Mesenchymal stem cell (in vitro differentiated cells and primary cell): ENCODE results near the gene POGLUT2.

Source experiments
- DNase-seq: peaks from one replicate; pipeline ENCODE4 v3.0.0-alpha.2; 2013
- H2AFZ ChIP-seq: one replicate; pipeline ENCODE4 v1.6.1; 2013; ENCODE audit warnings: low read depth, mild to moderate bottlenecking, control low read depth, inconsistent platforms, low read length, moderate library complexity
- H2AK5ac ChIP-seq: 2 replicates; pipeline ENCODE4 v1.6.1; 2013; ENCODE audit warnings: low read length, moderate library complexity, mild to moderate bottlenecking, inconsistent platforms; ENCODE audit not compliant: severe bottlenecking
- H2BK120ac ChIP-seq: one replicate; pipeline ENCODE4 v1.6.1; 2013; ENCODE audit warnings: low read depth, mild to moderate bottlenecking, inconsistent platforms, low read length, moderate library complexity
- H2BK12ac ChIP-seq, 2 experiments: one replicate each; pipeline ENCODE4 v1.6.1; 2013; ENCODE audit warnings: inconsistent platforms in 2 of 2, low read length in 2 of 2, mild to moderate bottlenecking in 2 of 2, moderate library complexity in 2 of 2, control low read depth in 1 of 2
- H2BK15ac ChIP-seq: one replicate; pipeline ENCODE4 v1.6.1; 2013; ENCODE audit warnings: mild to moderate bottlenecking, low read depth, inconsistent platforms; ENCODE audit not compliant: poor library complexity, severe bottlenecking
- H2BK5ac ChIP-seq: 2 replicates; pipeline ENCODE4 v1.6.1; 2013; ENCODE audit warnings: low read depth, mild to moderate bottlenecking, low read length, control low read depth, inconsistent platforms; ENCODE audit not compliant: poor library complexity, severe bottlenecking
- H3K14ac ChIP-seq, 2 experiments: one replicate each; pipeline ENCODE4 v1.6.1; 2013; ENCODE audit warnings: inconsistent platforms in 2 of 2, low read length in 2 of 2, control low read depth in 1 of 2, mild to moderate bottlenecking in 1 of 2, moderate library complexity in 1 of 2
- H3K18ac ChIP-seq, 2 experiments: one replicate each; pipeline ENCODE4 v1.6.1; 2013; ENCODE audit warnings: inconsistent platforms in 2 of 2, low read length in 2 of 2, control low read depth in 1 of 2, low read depth in 1 of 2, mild to moderate bottlenecking in 1 of 2
- H3K23ac ChIP-seq, 2 experiments: one replicate each; pipeline ENCODE4 v1.6.1; 2013; ENCODE audit warnings: inconsistent platforms in 2 of 2, low read length in 2 of 2, mild to moderate bottlenecking in 2 of 2, moderate library complexity in 2 of 2, control low read depth in 1 of 2
- H3K27ac ChIP-seq: 2 replicates; pipeline ENCODE4 v1.5.1; 2013; ENCODE audit warnings: mild to moderate bottlenecking, moderate library complexity, low read length, control low read depth, inconsistent platforms; ENCODE audit not compliant: poor library complexity, severe bottlenecking
- H3K27me3 ChIP-seq, 2 experiments: 2 replicates each; pipeline versions ENCODE4 v1.6.1 to v1.7.0; 2013; ENCODE audit warnings: low read length in 2 of 2, mild to moderate bottlenecking in 2 of 2, moderate library complexity in 2 of 2, control low read depth in 1 of 2, inconsistent platforms in 1 of 2; ENCODE audit not compliant: control insufficient read depth in 1 of 2, insufficient read depth in 1 of 2
- H3K36me3 ChIP-seq, 2 experiments: 2 replicates each; pipeline versions ENCODE4 v1.6.1 to v1.7.0; 2013; ENCODE audit warnings: low read length in 2 of 2, control low read depth in 1 of 2, inconsistent platforms in 1 of 2, low read depth in 1 of 2, mild to moderate bottlenecking in 1 of 2; ENCODE audit not compliant: insufficient read depth in 2 of 2, control insufficient read depth in 1 of 2
- H3K4ac ChIP-seq, 2 experiments: one replicate each; pipeline ENCODE4 v1.6.1; 2013; ENCODE audit warnings: inconsistent platforms in 2 of 2, low read length in 2 of 2, mild to moderate bottlenecking in 2 of 2, moderate library complexity in 2 of 2, control low read depth in 1 of 2, low read depth in 1 of 2
- H3K4me1 ChIP-seq: 2 replicates; pipeline ENCODE4 v1.6.1; 2013; ENCODE audit warnings: low read depth, low read length, control low read depth; ENCODE audit not compliant: control insufficient read depth, insufficient read depth
- H3K4me2 ChIP-seq: 2 replicates; pipeline ENCODE4 v1.6.1; 2013; ENCODE audit warnings: low read length, mild to moderate bottlenecking, inconsistent platforms; ENCODE audit not compliant: poor library complexity, severe bottlenecking
- H3K4me3 ChIP-seq, 2 experiments: 2 replicates each; pipeline versions ENCODE4 v1.5.1 to v1.7.0; 2013; ENCODE audit warnings: low read length in 2 of 2, mild to moderate bottlenecking in 2 of 2, control low read depth in 1 of 2, low read depth in 1 of 2; ENCODE audit not compliant: insufficient read depth in 1 of 2
- H3K79me1 ChIP-seq: replicated peaks from 2 replicates; pipeline ENCODE4 v1.6.1; 2013; ENCODE audit warnings: mild to moderate bottlenecking, control low read depth, low read length, inconsistent platforms; ENCODE audit not compliant: poor library complexity, severe bottlenecking
- H3K9ac ChIP-seq: 2 replicates; pipeline ENCODE4 v1.7.0; 2013; ENCODE audit warnings: mild to moderate bottlenecking, low read length, moderate library complexity
- H3K9me3 ChIP-seq: 2 replicates; pipeline ENCODE4 v1.7.0; 2013; ENCODE audit warnings: mild to moderate bottlenecking, low read length; ENCODE audit not compliant: control insufficient read depth
- H4K8ac ChIP-seq: one replicate; pipeline ENCODE4 v1.6.1; 2013; ENCODE audit warnings: inconsistent platforms, mild to moderate bottlenecking, low read length, moderate library complexity
- H4K91ac ChIP-seq: one replicate; pipeline ENCODE4 v1.6.1; 2013; ENCODE audit warnings: mild to moderate bottlenecking, low read length, inconsistent platforms
- WGBS: methylation state at CpG from one replicate; pipeline ENCODE4 v1.1.7; 2013; ENCODE audit warnings: mixed read lengths; 5-methylcytosine and 5-hydroxymethylcytosine counted together

Gene POGLUT2

DNA sequence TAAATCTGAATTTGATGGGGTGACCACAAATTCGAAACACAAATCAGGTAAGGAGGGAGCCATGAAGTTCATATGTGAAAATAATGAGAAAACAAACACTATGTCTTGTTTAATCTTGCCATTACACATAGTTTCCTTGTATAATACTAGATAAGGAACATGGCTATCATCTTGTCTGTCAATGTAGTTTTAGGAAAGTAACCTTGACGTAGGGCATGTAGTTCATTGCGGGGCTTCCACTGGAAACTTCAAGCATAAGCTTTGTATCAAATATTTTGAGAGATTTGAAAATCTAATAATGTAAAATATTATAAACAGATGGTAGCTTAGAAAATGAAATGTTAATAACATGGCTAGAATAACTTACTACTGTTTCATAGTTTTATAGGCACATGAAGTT lies 8.9 kb upstream of the POGLUT2 start:
- H3K4me2 ChIP-seq = no peak overlapping the region
- H4K91ac ChIP-seq = no peak overlapping the region
- DNase-seq = no peak
- no peak overlapping the region for H3K4me3 ChIP-seq
- H3K9ac ChIP-seq = no peak overlapping the region
- no peak overlapping the region for H3K4ac ChIP-seq
- no peak overlapping the region for H3K27ac ChIP-seq
- H3K18ac ChIP-seq = no peak overlapping the region
- no peaks in the 10 kb centered on the region for H3K79me1 ChIP-seq
- 100% methylated on average over 2 of the region's 3 CpGs for WGBS
- H3K14ac ChIP-seq = no peak overlapping the region
- H3K9me3 ChIP-seq = peaks cover 13% of the 10 kb centered on the region
- H2BK12ac ChIP-seq = no peak overlapping the region
- no peak overlapping the region for H3K23ac ChIP-seq
- no peak overlapping the region for H2AFZ ChIP-seq
- H3K27me3 ChIP-seq = no peaks in the 10 kb centered on the region
- H2BK5ac ChIP-seq = no peak overlapping the region
- H2BK120ac ChIP-seq = no peak overlapping the region
- H2BK15ac ChIP-seq = no peak overlapping the region
- H2AK5ac ChIP-seq = no peak overlapping the region
- H3K36me3 ChIP-seq = peaks cover 14 to 53% of the 10 kb centered on the region in 2 experiments
- peaks cover 4% of the 10 kb centered on the region for H3K4me1 ChIP-seq
- H4K8ac ChIP-seq = no peak overlapping the region

GRCh38 chr13:102805680-102806079 lies 6.9 kb upstream of the POGLUT2 start:
- H2BK15ac ChIP-seq = no peak overlapping the region
- H3K27me3 ChIP-seq = no peaks in the 10 kb centered on the region
- no peak overlapping the region for H3K27ac ChIP-seq
- H3K14ac ChIP-seq = no peak overlapping the region
- H3K23ac ChIP-seq = no peak overlapping the region
- H3K9me3 ChIP-seq = peaks cover 6% of the 10 kb centered on the region
- WGBS = 100% methylated on average over 1 of the region's 3 CpGs
- H2AFZ ChIP-seq = no peak overlapping the region
- H3K4me3 ChIP-seq = no peak overlapping the region
- no peak overlapping the region for H4K91ac ChIP-seq
- H3K9ac ChIP-seq = no peak overlapping the region
- H3K4me2 ChIP-seq = no peak overlapping the region
- DNase-seq = no peak
- no peak overlapping the region for H3K18ac ChIP-seq
- H3K79me1 ChIP-seq = no peaks in the 10 kb centered on the region
- no peak overlapping the region for H2BK5ac ChIP-seq
- no peak overlapping the region for H2AK5ac ChIP-seq
- peaks cover 12 to 43% of the 10 kb centered on the region in 2 experiments for H3K36me3 ChIP-seq
- no peak overlapping the region for H2BK120ac ChIP-seq
- no peak overlapping the region for H3K4ac ChIP-seq
- H4K8ac ChIP-seq = no peak overlapping the region
- H3K4me1 ChIP-seq = peaks cover 6% of the 10 kb centered on the region
- H2BK12ac ChIP-seq = no peak overlapping the region

DNA sequence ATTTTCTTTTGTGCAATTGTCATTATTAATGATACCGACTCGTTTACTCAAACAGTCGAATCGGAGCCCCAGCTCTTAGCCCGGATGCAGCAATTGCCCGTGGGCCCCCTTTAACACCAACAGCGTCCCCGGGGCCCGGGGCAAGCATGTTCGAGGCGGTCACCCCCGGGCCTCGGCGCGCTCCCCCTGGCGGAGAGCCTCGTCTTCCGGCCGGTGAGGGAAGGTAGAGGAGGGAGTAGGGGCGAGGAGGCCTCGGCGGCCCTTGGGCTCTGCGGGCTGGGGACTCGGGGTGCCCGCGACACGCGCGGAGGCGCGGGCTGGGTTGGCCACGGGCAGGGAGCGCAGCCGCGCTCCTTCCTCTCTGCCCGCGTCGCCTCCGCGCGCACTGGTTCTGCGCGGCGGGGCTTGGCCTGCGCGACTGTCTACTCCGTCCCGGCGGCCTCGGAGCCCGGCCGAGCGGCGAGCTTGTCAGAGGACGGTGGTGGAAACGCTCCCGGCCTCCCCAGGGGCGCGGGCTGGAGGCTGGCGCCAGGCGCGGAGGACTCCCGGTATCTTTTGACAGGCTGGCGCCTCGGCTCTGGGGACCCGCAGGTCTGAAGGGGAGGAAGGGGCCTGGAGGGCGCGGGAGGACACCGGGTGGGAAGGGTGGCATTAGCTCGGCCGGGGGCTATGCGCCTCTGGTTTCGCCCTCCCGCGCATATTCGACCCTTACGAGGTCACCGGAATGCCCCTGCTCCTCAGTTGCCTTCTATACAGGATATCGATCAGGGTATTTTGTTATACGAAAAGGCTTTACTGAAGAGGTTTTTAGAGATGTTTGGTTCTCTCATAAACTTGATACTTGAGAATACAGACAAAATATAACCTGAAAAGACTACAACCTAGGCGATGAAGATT lies 1.6 kb upstream of the POGLUT2 start:
- H3K36me3 ChIP-seq = peaks cover 9 to 11% of the 10 kb centered on the region in 2 experiments
- peaks cover under 1% of the 10 kb centered on the region for H3K79me1 ChIP-seq
- H3K9ac ChIP-seq = peak overlapping the region; percentile 90

DNA sequence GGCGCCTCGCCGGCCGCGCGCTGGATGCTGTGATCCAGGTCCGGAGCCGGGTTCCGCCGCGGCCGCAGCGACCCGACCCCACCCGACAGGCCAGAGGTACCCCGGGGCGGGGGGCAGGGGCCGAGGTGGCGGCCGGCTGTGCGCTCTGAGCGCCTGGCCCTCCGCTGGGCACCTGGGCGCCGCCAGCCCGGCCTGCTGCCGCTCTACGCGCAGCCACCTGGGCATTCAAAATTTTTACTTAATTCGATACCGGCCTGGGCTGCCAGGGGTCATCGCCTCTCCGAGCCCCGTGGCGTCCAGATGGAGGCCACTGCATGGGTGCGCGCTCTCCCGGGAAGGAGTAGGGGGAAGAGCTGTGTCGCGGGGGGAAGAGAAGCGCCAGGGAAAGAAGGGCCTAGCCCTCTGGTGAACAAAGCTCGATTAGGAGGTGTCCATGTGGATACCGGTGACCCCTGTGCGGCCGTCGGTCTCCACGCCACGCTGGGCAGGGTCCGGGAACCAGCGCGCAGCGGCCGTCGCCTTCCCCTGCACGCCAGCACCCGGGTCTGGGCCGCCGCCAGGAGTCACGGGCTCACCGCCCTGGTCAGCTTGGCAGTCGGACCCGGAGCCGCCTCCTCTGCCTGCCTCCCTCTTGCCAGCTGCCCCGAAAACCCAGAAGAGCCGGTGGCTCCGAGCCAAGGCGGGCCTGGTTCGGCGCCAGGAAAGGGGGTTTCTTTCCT lies 809 bp upstream of the POGLUT2 start:
- H2AFZ ChIP-seq = peak overlapping the region; percentile 80
- peak overlapping the region; percentile 86 to 94 for H3K18ac ChIP-seq
- H4K8ac ChIP-seq = peak overlapping the region; percentile 93
- H3K23ac ChIP-seq = peak overlapping the region in 1 of 2 experiments; percentile 34
- H3K79me1 ChIP-seq = peaks cover 2% of the 10 kb centered on the region
- H3K4me2 ChIP-seq = peak overlapping the region; percentile 83
- peak overlapping the region; percentile 94 for H4K91ac ChIP-seq
- H3K4me1 ChIP-seq = peaks cover 12% of the 10 kb centered on the region
- H3K36me3 ChIP-seq = peaks cover 4 to 13% of the 10 kb centered on the region in 2 experiments
- H3K27me3 ChIP-seq = no peaks in the 10 kb centered on the region
- peak overlapping the region; percentile 90 for H3K9ac ChIP-seq
- H2AK5ac ChIP-seq = peak overlapping the region; percentile 44
- peak overlapping the region; percentile 79 to 98 for H3K4me3 ChIP-seq
- H3K9me3 ChIP-seq = no peaks in the 10 kb centered on the region
- H3K27ac ChIP-seq = peak overlapping the region; percentile 86
- WGBS = 3% methylated on average over 58 of the region's 69 CpGs
- H3K4ac ChIP-seq = peak overlapping the region; percentile 60 to 99
- peak overlapping the region; percentile 90 for H2BK5ac ChIP-seq
- H2BK15ac ChIP-seq = peak overlapping the region; percentile 89
- H2BK12ac ChIP-seq = peak overlapping the region in 1 of 2 experiments; percentile 77
- peak; percentile 40 for DNase-seq
- peak overlapping the region; percentile 64 for H2BK120ac ChIP-seq
- H3K14ac ChIP-seq = peak overlapping the region in 1 of 2 experiments; percentile 95

More for the DNA sequence above, 1.6 kb upstream of the POGLUT2 start:
- Histone ChIP-seq H2AK5ac (peak overlapping the region; percentile 49), H4K91ac (peak overlapping the region; percentile 90), H3K14ac (peak overlapping the region in 1 of 2 experiments; percentile 83), H4K8ac (peak overlapping the region; percentile 93), H3K27ac (peak overlapping the region; percentile 90), H3K9me3 (no peaks in the 10 kb centered on the region), H2BK15ac (peak overlapping the region; percentile 80), H2AFZ (peak overlapping the region; percentile 93), H3K4me3 (peak overlapping the region; percentile 79 to 98), H3K18ac (peak overlapping the region; percentile 67 to 92), H3K4me2 (peak overlapping the region; percentile 83), H2BK120ac (peak overlapping the region; percentile 64), H2BK5ac (peak overlapping the region; percentile 98), H3K23ac (peak overlapping the region in 1 of 2 experiments; percentile 73), H3K4me1 (peaks cover 11% of the 10 kb centered on the region), H3K4ac (peak overlapping the region; percentile 65 to 74), H2BK12ac (no peak overlapping the region), H3K27me3 (no peaks in the 10 kb centered on the region)
- 2% methylated on average over 60 of the region's 81 CpGs for WGBS
- peak; percentile 84 for DNase-seq
